ENCODE measurements around the gene FHL3. TPM values are rescaled to one million over a fixed set of nuclear protein-coding genes. Genes with fewer than 3 reads are reported as not detected.
"Not testable (repeated sequence)": the region's sequence is repeated elsewhere in the genome, so short reads cannot be mapped to it uniquely, and the experiment has no call there.

Gene FHL3
- total RNA-seq, 1 donor from 2014 or later, result 58.5 TPM

DNA sequence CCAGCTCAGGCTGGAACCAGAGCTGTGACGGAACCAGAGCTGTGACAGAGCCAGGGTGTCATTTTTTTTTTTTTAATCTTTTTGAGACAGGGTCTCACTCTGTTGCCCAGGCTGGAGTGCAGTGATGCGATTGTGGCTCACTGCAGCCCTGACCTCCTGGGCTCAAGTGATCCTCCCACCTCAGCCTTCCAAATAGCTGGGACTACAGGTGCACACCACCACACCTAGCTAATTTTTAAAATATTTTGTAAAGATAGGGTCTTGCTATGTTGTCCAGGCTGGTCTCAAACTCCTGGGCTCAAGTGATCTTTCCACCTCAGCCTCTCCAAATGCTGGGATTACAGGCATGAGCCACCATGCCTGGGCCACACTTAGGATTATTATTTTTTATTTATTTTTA, 27.7 kb upstream of the FHL3 start:
- H3K4me1 ChIP-seq (ENCODE audit: control insufficient read depth in 3 of 3, insufficient read depth in 3 of 3, low read length in 3 of 3), result peaks cover 32 to 37% (median 35%) of the 10 kb centered on the region in 3 donors
- H3K9me3 ChIP-seq (ENCODE audit: control insufficient read depth in 3 of 3, low read length in 3 of 3); H3K4me3 ChIP-seq (ENCODE audit: low read length in 3 of 3); H3K27me3 ChIP-seq (ENCODE audit: control insufficient read depth in 3 of 3, insufficient read depth in 3 of 3, low read length in 3 of 3); H3K36me3 ChIP-seq (ENCODE audit: control insufficient read depth in 3 of 3, insufficient read depth in 3 of 3, low read length in 3 of 3); H3K9ac ChIP-seq (ENCODE audit: low read depth in 1 of 3, low read length in 3 of 3); H3K27ac ChIP-seq (ENCODE audit: low read depth, low read length): not testable (repeated sequence)

DNA sequence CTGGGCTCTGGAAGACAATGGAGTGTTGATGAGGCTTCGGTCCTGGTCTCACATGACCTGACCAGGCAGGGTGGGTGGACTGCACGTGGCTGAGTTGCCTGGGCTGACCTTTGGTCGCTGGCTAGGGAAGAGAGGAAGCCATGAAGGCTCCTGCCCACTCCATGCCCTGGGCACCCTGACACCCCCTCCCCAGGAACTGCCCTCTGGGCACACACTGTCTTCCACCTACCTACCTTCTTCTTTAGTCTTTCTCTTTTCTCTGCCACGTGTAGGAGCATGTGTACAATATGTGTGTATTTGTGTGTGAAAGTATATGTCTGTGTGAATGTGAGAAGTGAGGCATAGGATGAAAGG, 26.2 kb upstream of the FHL3 start:
- Histone ChIP-seq H3K9me3 (ENCODE audit: control insufficient read depth in 3 of 3, low read length in 3 of 3) (no peaks in the 10 kb centered on the region), H3K4me1 (ENCODE audit: control insufficient read depth in 3 of 3, insufficient read depth in 3 of 3, low read length in 3 of 3) (peaks cover 41 to 52% (median 50%) of the 10 kb centered on the region in 3 donors), H3K36me3 (ENCODE audit: control insufficient read depth in 3 of 3, insufficient read depth in 3 of 3, low read length in 3 of 3) (peaks cover 0 to 6% (median 0%) of the 10 kb centered on the region in 3 donors), H3K9ac (ENCODE audit: low read depth in 1 of 3, low read length in 3 of 3) (peak overlapping the region in 1 of 3 donors; percentile 40), H3K27ac (ENCODE audit: low read depth, low read length) (no peak overlapping the region), H3K27me3 (ENCODE audit: control insufficient read depth in 3 of 3, insufficient read depth in 3 of 3, low read length in 3 of 3) (peaks cover 0 to 5% (median 0%) of the 10 kb centered on the region in 3 donors), H3K4me3 (ENCODE audit: low read length in 3 of 3) (no peak overlapping the region)

DNA sequence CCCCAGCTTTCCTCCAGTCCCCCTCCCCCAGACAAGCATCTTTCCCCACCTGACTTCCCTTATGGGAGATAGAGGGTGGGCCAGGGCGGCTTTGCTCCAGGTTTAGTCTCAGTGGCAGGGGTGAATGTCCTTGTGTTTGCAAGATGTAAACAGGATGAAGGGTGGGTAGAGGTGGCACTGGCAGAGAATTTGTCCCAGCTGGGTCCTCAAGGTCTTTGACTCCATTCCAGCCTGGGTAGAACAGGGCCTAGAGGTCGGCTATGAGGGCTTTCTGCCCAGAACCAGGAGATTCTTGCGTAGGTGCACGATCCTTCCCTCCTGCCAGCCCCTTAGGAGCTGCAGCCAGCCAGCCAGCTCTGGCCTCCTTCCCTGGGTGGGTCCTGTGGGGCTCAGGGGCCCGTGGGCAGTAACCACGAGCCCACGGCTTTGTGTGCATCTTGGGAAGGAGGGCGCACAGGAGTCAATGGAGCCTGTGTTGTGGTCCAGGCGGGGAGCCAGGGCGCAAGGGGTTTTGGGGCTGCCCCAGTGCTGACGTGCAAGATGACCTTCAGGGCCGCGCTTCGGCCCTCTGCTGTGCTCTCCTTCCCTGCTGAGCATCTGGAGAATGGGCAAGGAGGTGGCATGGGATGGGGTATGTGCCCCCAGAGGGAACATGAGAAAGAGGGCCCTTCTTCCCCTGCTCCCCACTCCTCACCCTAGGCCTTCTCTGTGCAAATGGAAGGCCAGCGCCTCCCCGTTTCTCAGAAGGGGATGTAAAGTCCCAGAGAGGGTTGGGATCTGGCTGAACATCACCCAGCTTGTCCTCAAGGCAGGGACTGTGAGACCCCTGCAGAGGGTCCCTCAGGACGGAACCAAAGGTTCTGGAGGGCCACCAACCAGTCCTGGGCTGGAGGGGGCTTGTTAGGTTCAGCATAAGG, 25.5 kb upstream of the FHL3 start:
- peaks cover 0 to 5% (median 0%) of the 10 kb centered on the region in 3 donors for H3K27me3 ChIP-seq (ENCODE audit: control insufficient read depth in 3 of 3, insufficient read depth in 3 of 3, low read length in 3 of 3)
- no peaks in the 10 kb centered on the region for H3K9me3 ChIP-seq (ENCODE audit: control insufficient read depth in 3 of 3, low read length in 3 of 3)
- H3K9ac ChIP-seq (ENCODE audit: low read depth in 1 of 3, low read length in 3 of 3), result peak overlapping the region in 1 of 3 donors; percentile 81
- peaks cover 47 to 58% (median 56%) of the 10 kb centered on the region in 3 donors for H3K4me1 ChIP-seq (ENCODE audit: control insufficient read depth in 3 of 3, insufficient read depth in 3 of 3, low read length in 3 of 3)
- H3K27ac ChIP-seq (ENCODE audit: low read depth, low read length), result peak overlapping the region; percentile 63
- no peak overlapping the region for H3K4me3 ChIP-seq (ENCODE audit: low read length in 3 of 3)
- H3K36me3 ChIP-seq (ENCODE audit: control insufficient read depth in 3 of 3, insufficient read depth in 3 of 3, low read length in 3 of 3), result peaks cover 5 to 9% (median 6%) of the 10 kb centered on the region in 3 donors

DNA sequence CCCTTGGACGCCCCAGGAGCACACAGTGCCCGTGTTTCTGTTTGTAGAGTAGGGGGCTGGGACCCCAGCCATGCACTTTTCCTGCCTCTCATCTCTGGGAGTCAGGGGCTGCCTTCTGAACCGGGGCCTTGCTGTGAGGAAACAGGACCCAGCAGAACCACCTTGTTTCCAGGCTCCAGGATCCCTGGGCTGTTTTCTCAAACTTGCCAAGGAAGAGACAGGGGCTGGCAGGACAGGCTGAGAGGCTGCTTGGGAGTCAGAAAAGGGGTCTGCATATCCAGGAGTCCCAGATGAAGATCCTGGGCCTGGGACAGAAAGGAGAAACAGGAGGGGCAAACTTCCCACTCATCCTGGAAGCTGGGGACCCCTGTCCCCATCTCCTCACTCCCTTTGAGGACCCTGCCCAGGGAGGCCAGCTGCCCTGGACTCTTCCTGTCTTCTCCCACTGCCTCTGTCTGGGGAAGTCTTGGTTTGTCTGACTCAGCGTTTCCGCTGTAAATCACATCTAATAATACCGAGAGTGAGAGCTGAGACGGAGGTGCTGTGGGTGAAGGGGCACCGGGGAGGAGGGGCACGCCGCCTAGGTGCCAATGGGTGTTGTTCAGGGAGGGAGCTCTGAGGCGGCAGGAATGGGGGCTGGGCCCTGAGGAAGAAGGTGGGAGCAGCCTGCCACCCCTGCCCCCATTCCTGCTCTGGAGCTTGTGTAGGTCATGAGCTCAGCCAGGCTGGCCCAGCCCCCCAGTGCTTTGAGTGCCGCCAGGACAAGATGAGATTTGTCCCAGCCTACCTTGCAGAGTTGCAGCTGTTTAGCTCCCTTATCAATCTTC, 24.6 kb upstream of the FHL3 start:
- peaks cover 14 to 18% (median 16%) of the 10 kb centered on the region in 3 donors for H3K36me3 ChIP-seq (ENCODE audit: control insufficient read depth in 3 of 3, insufficient read depth in 3 of 3, low read length in 3 of 3)
- peak overlapping the region; percentile 23 to 58 (median 46) for H3K4me3 ChIP-seq (ENCODE audit: low read length in 3 of 3)
- H3K9ac ChIP-seq (ENCODE audit: low read depth in 1 of 3, low read length in 3 of 3), result peak overlapping the region; percentile 61 to 81 (median 62)
- H3K4me1 ChIP-seq (ENCODE audit: control insufficient read depth in 3 of 3, insufficient read depth in 3 of 3, low read length in 3 of 3), result peaks cover 55 to 68% (median 66%) of the 10 kb centered on the region in 3 donors
- H3K27me3 ChIP-seq (ENCODE audit: control insufficient read depth in 3 of 3, insufficient read depth in 3 of 3, low read length in 3 of 3), result peaks cover 0 to 5% (median 0%) of the 10 kb centered on the region in 3 donors
- no peaks in the 10 kb centered on the region for H3K9me3 ChIP-seq (ENCODE audit: control insufficient read depth in 3 of 3, low read length in 3 of 3)
- H3K27ac ChIP-seq (ENCODE audit: low read depth, low read length), result peak overlapping the region; percentile 63

DNA sequence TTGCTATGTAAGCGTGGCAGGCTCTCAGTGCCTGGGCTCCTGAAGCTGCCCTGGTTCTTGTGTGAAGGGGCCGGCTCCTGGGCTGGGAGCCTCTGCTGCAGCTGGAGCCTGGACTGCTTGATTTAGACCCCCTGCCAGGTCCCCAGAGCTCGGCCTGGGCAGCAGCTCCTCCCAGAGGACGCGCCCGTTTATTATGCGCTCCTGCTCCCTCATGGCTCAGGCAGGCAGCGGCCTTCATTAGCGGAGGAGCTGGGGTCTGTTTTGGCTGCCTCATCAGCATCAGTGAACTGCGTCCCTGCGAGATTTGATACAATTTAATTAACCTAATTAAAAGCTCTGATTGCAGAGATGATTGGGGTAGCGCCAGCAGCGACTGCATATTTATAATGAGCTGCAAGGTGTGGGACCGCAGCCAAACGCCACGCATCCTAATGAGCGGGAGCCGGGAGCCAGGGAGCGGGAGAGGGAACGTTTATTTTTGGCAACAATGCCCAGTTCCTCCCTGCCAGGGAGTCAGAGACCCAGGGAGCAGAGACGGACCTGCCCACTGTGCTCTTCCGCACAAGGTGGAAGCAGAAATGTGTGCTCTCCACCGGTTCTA, 23.9 kb upstream of the FHL3 start:
- Histone ChIP-seq H3K27me3 (ENCODE audit: control insufficient read depth in 3 of 3, insufficient read depth in 3 of 3, low read length in 3 of 3) (peaks cover 0 to 2% (median 0%) of the 10 kb centered on the region in 3 donors), H3K9ac (ENCODE audit: low read depth in 1 of 3, low read length in 3 of 3) (peak overlapping the region; percentile 61 to 81 (median 62)), H3K27ac (ENCODE audit: low read depth, low read length) (peak overlapping the region; percentile 63), H3K4me3 (ENCODE audit: low read length in 3 of 3) (peak overlapping the region; percentile 23 to 58 (median 46)), H3K36me3 (ENCODE audit: control insufficient read depth in 3 of 3, insufficient read depth in 3 of 3, low read length in 3 of 3) (peaks cover 15 to 20% (median 19%) of the 10 kb centered on the region in 3 donors), H3K4me1 (ENCODE audit: control insufficient read depth in 3 of 3, insufficient read depth in 3 of 3, low read length in 3 of 3) (peaks cover 55 to 70% (median 67%) of the 10 kb centered on the region in 3 donors), H3K9me3 (ENCODE audit: control insufficient read depth in 3 of 3, low read length in 3 of 3) (no peaks in the 10 kb centered on the region)

DNA sequence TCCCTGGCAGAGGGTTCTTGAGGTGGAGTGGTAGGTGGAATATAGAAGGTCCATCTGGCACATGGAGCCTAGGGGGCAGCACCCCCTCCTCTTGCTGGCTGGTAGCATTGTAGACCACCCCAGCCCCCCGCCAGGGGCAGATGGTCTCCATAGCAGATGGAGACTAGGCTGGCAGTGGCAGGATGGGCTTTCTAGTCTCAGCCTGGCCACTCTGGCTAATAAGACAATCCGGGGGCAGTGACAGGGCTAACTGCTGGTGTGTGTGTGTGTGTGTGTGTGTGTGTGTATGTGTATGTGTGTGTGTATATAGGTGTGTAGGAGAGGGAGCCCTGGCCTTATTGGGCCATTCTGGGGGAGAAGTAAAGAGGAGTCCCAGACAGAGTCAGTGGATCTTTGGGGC, 23.4 kb upstream of the FHL3 start:
- Histone ChIP-seq H3K27ac (ENCODE audit: low read depth, low read length) (peak overlapping the region; percentile 63), H3K4me1 (ENCODE audit: control insufficient read depth in 3 of 3, insufficient read depth in 3 of 3, low read length in 3 of 3) (peaks cover 55 to 75% (median 71%) of the 10 kb centered on the region in 3 donors), H3K9me3 (ENCODE audit: control insufficient read depth in 3 of 3, low read length in 3 of 3) (no peaks in the 10 kb centered on the region), H3K4me3 (ENCODE audit: low read length in 3 of 3) (peak overlapping the region in 1 of 3 donors; percentile 22), H3K9ac (ENCODE audit: low read depth in 1 of 3, low read length in 3 of 3) (peak overlapping the region in 2 of 3 donors; percentile 43 to 81), H3K27me3 (ENCODE audit: control insufficient read depth in 3 of 3, insufficient read depth in 3 of 3, low read length in 3 of 3) (peaks cover 0 to 2% (median 0%) of the 10 kb centered on the region in 3 donors), H3K36me3 (ENCODE audit: control insufficient read depth in 3 of 3, insufficient read depth in 3 of 3, low read length in 3 of 3) (peaks cover 18 to 25% (median 22%) of the 10 kb centered on the region in 3 donors)

DNA sequence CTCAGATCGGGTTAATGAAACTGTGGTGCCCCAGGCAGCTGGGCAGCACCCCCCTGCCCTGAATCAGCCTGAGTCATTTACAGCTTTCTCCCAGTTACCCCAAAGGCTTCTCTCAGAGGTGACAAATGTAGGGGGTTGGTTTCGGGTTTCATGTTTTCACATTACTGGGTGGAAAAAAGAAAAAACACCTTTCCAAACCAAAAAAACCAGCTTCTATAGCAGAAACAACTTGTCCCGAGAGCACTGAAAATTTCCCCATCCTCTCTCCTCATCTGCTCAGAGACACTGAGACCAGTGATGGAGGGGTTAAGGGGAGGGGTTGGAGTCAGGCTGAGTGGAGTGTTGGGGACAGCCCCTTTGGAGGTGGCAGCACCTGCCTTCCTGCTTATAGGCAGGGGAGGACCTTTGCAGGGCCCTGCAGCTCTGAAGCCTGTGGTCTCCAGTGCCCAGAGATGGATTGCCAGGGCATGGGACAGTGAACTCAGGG, 22.8 kb upstream of the FHL3 start:
- no peaks in the 10 kb centered on the region for H3K27me3 ChIP-seq (ENCODE audit: control insufficient read depth in 3 of 3, insufficient read depth in 3 of 3, low read length in 3 of 3)
- no peak overlapping the region for H3K27ac ChIP-seq (ENCODE audit: low read depth, low read length)
- peaks cover 59 to 80% (median 76%) of the 10 kb centered on the region in 3 donors for H3K4me1 ChIP-seq (ENCODE audit: control insufficient read depth in 3 of 3, insufficient read depth in 3 of 3, low read length in 3 of 3)
- H3K9ac ChIP-seq (ENCODE audit: low read depth in 1 of 3, low read length in 3 of 3), result peak overlapping the region in 2 of 3 donors; percentile 43 to 81
- no peaks in the 10 kb centered on the region for H3K9me3 ChIP-seq (ENCODE audit: control insufficient read depth in 3 of 3, low read length in 3 of 3)
- peaks cover 22 to 25% (median 23%) of the 10 kb centered on the region in 3 donors for H3K36me3 ChIP-seq (ENCODE audit: control insufficient read depth in 3 of 3, insufficient read depth in 3 of 3, low read length in 3 of 3)
- peak overlapping the region in 1 of 3 donors; percentile 22 for H3K4me3 ChIP-seq (ENCODE audit: low read length in 3 of 3)

DNA sequence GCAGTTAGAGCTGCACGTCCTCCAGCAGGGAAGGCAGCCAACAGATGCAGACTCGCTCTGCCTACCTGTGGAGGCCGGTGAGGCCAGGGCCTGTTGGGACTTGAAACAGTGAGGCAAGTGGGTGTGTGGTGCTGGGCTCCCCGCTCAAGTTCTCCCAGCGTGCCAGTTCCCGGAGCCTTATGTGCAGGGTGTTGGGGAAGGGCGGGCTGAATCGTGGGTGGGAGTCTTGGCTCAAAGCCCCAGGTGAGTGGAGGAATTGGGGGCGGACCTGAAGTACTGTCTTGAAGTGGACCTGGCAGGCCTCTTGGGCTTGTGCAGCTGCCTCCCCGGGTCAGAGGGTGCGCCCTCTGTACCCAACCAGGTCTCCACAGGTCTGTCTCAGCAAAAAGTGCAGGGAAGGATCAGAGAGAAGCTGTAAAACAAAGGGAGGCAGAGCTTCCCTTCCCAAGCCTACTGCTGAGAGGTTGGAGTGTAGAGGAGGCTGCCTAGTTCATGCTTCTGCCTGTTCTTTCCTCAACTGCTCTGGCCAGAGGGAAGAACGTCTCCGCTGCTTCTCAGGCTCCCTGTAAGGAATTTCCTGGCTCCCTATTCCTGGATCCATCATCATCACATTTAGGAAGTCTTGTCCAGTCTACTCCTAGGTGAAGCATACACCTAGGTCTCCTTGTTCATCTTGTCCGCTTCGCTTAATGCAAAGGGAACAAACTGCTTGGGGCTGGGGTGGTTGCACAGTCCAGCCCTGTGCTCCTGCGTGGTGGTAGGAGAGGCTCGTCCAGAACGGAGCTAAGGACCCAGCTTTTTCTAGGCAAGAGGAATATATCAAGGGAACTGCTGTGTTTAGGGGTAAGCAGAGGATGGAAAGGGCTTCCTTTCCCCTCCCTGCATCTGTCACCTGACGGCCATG, 22.1 kb upstream of the FHL3 start:
- Histone ChIP-seq H3K27ac (ENCODE audit: low read depth, low read length) (no peak overlapping the region), H3K4me3 (ENCODE audit: low read length in 3 of 3) (no peak overlapping the region), H3K4me1 (ENCODE audit: control insufficient read depth in 3 of 3, insufficient read depth in 3 of 3, low read length in 3 of 3) (peaks cover 62 to 83% (median 79%) of the 10 kb centered on the region in 3 donors), H3K9ac (ENCODE audit: low read depth in 1 of 3, low read length in 3 of 3) (peak overlapping the region; percentile 32 to 55 (median 33)), H3K36me3 (ENCODE audit: control insufficient read depth in 3 of 3, insufficient read depth in 3 of 3, low read length in 3 of 3) (peaks cover 22 to 29% (median 25%) of the 10 kb centered on the region in 3 donors), H3K9me3 (ENCODE audit: control insufficient read depth in 3 of 3, low read length in 3 of 3) (no peaks in the 10 kb centered on the region), H3K27me3 (ENCODE audit: control insufficient read depth in 3 of 3, insufficient read depth in 3 of 3, low read length in 3 of 3) (no peaks in the 10 kb centered on the region)
